Erythroblast (primary cell): ENCODE results near the gene GNAI1.

ENCODE experiments used
- GATA1 ChIP-seq: IDR thresholded peaks from 2 replicates; pipeline ENCODE4 v1.6.1; 2011; ENCODE audit warnings: low read depth, mild to moderate bottlenecking, control low read depth, low read length, moderate library complexity
- POLR2A ChIP-seq: IDR thresholded peaks from 2 replicates; pipeline ENCODE4 v1.6.1; 2011; ENCODE audit warnings: mild to moderate bottlenecking, low read length

DNA sequence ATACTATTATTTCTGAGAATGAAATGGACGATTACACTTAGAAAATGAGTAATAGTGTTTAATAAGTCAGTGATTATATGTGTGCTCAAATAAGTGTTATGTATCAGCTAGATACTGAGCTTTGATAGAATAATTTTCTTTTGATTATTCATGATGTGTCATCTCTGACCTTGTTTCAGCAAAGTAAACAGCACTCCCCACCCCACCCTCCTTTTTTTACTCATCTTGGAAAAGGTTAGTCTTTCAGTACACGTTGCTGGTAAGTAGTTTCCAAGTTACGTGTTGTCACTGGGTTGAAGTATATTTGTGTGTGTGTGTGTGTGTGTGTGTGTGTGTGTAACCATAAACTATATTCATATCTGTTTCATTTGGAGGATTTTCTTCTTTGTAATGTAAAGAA lies 84.1 kb downstream of the GNAI1 start:
- no peak for TF ChIP-seq POLR2A
- TF ChIP-seq GATA1: no peak
